GM23248 (cell line): ENCODE results near the gene FOXS1.

Experiments used
- EZH2 ChIP-seq: fragments of 200-600 bp; sonication (generic); IDR thresholded peaks from 2 replicates; pipeline ENCODE4 v1.6.1; 2018; ENCODE audit warnings: antibody characterized with exemption, mild to moderate bottlenecking; ENCODE audit not compliant: insufficient read depth, poor library complexity, severe bottlenecking
- EZH2phosphoT487 ChIP-seq: fragments of 200-600 bp; sonication (generic); IDR thresholded peaks from 2 replicates; pipeline ENCODE4 v1.6.1; 2018; ENCODE audit warnings: antibody characterized with exemption, moderate library complexity, mild to moderate bottlenecking, low read depth; ENCODE audit not compliant: insufficient read depth

DNA sequence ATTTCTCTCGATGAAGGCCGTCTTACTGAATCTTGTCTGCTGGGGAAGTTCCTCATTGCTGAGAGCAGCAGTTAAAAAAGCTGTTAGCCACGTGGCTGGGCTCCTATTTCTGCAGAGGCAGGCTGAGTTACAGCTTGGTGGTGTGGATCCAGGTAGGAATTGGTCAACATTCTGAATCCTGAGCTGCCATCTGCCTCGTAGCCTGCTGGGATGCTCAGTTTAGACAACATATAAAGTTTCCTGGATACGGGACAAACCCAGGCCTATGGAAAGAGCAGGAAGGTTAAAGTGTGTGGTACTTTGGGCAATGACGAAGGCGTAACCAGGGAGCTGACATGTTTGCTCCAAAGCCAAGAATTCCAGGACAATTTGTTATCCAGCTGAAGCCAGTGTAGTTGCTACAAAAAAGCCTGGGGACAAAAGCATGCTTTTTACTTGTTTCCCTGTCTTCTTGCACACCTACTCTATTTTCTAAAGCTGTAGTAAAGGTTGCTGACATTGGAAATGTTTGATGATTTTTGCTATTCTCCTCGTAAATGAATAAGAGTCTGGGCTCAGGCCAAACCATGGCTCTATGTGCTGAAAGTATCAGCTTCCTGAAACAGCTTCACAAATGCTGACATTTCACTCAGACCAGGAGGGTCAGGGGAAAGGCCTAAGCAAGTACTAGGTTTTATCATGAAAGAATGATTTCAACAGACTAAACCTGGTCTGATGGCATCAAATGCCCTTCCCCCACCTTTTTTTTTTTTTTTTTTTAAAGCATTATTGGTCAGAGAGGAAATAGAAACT is 38.6 kb downstream of the FOXS1 start:
- TF ChIP-seq EZH2 = no peak
- TF ChIP-seq EZH2phosphoT487 = no peak
